Measurements from ENCODE around the gene NCSTN. TPM values are rescaled to one million over a fixed set of nuclear protein-coding genes. Genes with fewer than 3 reads are reported as not detected.
"Not testable (repeated sequence)": the region's sequence is repeated elsewhere in the genome, so short reads cannot be mapped to it uniquely, and the experiment has no call there.

NCSTN gene
- total RNA-seq, 1 donor from 2014 or later = 50.7 TPM

DNA sequence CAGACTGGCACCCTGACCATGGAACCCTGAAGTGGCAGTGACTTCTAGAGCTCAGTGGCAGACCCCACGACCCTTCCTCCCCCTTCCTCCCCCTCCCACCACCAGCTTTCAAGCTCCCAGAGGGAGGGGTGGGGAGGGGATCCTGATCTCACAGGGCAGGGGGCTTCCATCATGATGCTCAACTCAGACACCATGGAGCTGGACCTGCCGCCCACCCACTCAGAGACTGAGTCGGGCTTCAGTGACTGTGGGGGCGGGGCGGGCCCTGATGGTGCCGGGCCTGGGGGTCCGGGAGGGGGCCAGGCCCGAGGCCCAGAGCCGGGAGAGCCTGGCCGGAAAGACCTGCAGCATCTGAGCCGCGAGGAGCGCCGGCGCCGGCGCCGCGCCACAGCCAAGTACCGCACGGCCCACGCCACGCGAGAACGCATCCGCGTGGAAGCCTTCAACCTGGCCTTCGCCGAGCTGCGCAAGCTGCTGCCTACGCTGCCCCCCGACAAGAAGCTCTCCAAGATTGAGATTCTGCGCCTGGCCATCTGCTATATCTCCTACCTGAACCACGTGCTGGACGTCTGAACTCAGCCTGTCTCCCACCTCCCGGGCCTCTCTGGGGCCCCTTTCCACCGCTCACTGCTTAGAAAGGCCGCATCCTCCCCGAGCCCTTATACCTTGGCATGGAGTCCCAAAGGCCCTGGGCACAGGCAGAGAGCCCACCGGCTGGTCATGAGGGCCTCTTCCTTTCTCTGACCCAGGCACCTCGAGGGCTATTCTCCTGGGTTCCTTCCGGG lies 27.6 kb downstream of the NCSTN start:
- DNase-seq (ENCODE audit: low read depth in 2 of 2) = no peak

DNA sequence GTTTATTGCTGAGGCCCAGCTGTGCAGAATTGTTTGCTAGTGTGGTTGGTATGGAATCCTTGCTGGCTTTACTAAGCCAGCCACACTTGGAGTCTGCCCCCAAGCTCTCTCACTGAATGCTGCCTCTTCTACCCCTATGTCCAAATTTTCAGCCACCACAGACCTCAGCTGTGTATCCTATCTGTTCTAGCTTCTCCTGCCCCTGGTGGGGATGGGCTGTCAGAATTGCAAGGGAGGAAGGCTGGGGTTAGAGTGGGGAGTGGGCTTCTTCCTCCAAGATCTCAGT lies 28.1 kb downstream of the NCSTN start:
- DNase-seq (ENCODE audit: low read depth in 2 of 2) = no peak

DNA sequence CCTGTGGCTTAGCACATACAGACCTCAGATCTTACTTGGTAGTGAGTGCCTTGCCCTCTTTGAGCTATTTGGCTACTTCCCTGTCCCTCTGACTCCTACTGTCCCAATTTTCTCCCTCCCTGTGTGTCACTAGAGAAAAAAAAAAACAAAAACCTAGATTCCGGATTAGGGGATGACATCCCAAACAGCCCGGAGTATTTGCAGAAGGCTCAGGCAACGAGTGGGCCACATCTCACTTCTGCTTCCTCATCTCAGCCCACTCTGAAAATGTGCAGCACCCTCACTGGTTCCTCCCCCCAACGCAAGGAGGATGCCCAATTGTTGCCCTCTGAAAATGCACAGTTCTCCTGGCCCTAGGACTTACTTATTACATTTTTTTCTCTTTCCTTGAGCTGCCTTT lies 28.6 kb downstream of the NCSTN start:
- no peak for DNase-seq (ENCODE audit: low read depth in 2 of 2)

DNA sequence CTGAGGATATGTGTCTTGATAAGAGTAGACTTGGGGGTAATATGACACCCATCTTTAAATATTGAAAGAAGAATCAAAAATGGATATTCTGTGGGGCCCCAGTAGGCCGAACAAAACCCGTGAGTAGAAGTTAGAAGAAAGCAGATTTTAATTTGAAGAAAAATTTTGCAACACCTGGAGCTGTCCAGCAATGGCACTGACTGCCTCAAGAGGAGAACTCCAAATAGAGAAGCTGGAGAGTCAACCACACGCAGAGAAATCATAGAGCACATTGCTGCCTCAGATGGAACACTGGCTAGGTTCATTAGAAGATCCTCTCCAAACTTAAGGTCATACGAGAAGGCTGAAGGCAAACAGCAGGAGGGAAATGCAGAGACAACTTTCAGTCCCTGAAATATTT lies 30.5 kb downstream of the NCSTN start:
- DNase-seq (ENCODE audit: low read depth in 2 of 2) = no peak

DNA sequence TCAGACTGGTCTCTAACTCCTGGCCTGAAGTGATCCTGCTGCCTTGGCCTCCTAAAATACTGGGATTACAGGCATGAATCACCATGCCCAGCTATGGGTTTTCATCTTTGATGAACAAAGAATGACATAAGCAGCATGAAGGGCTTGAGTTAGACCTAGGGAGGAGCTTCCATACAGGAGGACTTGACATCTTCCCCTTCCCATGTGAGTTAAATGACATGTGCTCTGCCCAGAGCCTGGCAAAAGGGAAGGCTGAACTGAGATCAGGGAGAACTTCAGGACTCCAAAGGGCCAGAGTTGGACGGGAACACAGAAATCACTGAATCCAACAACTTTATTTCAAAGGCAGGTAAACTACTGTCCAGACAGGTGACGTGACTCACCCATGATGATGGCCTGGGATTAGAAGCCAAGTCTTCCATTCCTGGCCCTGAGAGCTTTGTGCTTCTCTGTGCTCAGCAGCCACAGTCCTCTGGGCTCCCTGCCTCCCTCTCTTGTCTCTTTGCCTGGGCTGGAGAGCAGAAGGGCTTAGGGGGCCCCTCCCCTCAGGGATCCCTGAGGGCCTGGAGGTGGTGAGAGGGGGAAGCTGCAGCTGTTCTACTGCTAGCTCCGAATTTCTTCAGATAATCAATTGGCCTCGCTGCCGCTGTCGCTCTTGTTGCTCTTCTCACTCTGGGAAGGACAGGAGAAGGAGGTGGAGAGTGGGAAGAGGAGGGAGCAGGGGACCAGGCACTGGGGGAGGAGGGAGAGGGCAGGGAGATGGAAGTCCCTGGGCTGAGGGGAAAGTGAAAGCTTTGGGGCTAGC lies 31.3 kb downstream of the NCSTN start:
- no peak for DNase-seq (ENCODE audit: low read depth in 2 of 2)

DNA sequence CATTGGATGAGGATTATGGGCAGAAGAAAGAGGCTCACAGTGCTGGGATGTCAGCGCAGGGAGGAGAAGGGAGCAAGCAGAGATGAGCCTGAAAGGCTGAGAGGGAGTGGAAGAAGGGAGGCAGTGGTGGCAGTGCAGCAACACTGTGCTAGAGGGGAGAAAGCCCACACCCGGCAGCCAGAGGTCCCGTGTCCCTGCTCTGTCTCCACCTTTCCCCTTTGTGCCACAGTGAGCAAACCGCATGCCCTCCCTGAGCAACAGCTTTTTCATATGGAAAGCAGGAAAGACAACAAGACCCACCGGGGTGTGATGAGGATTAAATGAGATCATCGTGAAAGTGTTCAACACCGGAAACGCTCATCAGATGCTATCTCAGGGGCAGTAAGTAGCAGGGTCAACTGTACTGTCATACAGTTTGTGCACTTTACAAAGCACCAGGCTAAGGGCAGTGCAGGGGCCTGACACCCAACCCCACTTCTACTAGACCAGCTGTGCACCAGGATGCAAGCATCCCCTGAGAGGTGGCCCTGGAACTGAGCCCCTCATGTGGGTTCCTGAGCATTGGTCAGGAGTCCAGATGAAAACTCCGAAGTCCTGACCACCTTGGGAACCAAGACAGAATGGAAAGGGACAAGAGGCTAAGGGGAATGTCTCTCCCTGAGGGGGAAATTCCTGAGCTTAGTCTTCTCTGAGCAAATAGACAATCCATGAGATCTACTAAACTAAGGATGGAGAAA lies 32.8 kb downstream of the NCSTN start:
- DNase-seq (ENCODE audit: low read depth in 2 of 2) = peak in 1 of 2 donors; percentile 31

DNA sequence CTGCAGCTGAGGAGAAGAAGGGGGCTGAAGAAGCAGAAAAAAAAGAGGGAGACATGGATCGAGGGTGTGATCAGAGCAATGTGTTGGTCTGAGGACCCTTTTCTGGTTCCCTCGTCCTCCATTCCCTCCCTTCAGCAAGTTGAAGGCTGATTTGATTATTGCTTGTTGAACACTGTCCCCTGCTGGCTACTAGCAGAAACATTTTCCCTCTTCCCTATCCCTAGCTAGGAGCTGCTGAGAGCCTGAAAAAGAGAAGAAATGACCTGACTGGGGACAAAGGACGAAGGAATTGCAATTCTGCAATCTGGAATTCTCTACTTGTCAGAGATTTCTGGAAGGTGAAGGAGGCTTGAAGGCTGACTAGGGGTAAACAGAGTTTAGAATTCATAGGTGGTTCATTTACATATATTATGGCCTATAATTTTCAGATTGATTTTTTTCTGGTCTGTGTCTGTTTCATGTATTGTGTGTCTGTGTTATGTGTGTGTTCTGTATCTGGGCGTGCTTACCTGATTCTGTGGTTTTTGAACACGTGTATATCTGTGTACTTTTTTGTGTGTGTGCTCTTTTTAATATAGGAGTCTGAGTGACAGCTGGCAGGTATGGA lies 33.4 kb downstream of the NCSTN start:
- peak; percentile 65 to 77 for DNase-seq (ENCODE audit: low read depth in 2 of 2)

DNA sequence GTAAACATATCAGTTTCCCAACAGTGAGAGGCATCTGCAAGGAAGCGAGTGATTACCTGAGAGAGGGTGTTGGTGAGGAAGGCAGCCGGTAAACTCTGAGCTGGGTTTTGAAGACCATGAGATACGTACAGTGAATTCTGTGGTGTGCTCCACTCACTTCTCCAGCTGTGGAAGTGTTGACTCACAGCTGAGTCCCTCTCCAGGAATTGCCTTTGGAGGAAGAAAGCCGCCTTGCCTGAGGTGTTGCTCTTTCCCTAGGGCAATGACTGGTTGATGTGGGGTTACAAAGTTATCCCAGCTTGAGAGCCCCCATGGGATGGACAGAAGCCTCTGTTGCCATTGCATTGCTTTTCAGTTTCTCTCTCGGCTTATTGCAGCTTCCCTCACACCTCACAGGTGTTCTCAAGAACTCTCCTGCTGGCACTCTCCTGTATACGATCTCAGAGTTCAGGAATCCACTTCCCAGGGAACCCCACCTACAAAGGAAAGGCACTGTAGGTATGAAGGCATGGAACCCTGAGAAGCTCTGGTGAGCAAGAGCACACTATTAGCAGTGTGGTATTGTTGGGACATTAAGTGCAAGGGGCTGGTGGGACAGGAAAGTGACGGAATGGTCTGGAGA lies 34.5 kb downstream of the NCSTN start:
- no peak for DNase-seq (ENCODE audit: low read depth in 2 of 2)

DNA sequence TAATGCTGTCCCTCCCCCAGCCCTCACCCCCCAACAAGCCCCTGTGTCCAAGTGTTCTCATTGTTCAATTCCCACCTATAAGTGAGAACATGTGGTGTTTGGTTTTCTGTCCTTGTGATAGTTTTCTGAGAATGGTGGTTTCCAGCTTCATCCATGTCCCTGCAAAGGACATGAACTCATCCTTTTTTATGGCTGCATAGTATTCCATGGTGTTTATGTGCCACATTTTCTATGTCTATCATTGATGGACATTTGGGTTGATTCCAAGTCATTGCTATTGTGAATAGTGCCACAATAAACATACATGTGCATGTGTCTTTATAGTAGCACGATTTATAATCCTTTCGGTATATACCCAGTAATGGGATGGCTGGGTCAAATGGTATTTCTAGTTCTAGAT lies 41.6 kb downstream of the NCSTN start:
- DNase-seq (ENCODE audit: low read depth in 2 of 2) = not testable (repeated sequence)

DNA sequence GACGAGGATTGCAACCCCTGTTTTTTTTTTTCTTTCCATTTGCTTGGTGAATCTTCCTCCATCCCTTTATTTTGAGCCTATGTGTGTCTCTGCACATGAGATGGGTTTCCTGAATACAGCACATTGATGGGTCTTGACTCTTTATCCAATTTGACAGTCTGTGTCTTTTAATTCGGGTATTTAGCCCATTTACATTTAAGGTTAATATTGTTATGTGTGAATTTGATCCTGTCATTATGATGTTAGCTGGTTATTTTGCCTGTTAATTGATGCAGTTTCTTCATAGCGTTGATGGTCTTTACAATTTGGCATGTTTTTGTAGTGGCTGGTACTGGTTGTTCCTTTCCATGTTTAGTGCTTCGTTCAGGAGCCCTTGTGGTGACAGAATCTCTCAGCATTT lies 45.2 kb downstream of the NCSTN start:
- not testable (repeated sequence) for DNase-seq (ENCODE audit: low read depth in 2 of 2)

DNA sequence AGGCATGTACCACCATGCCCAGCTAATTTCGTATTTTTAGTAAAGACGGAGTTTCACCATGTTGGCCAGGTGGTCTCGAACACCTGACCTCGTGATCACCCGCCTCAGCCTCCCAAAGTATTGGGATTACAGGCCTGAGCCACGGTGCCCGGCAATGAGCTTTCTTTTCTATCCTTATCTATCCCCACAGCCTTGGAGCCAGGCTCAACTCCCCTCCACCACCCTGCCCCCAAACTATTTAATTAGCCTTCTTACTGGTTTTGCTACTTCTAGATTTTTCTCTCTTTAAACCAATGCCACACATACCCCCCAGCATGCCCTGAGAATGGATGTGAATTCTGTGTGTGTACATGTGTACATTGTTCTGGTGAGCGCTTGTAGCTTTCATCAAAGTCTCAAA lies 51.5 kb downstream of the NCSTN start:
- no peak for DNase-seq (ENCODE audit: low read depth in 2 of 2)

DNA sequence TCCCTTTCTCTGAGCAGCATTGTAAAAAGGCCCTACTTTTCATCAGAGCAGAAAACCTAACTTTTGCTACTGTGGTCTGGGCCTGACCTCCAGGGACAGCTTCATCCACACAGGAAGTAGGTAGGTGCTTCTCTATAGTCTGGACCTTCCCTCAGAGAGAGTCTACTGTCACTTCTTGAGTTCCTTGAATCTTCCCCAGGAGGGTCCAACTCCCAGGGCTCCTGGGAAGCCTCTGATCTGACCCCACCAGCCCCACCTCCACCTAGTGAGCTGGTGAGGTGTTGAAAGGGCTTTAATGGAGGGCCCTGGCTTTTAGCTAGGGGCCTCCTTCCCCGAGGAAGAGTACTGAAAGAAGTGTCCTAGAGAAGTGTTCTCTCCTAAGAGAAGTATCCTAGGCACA lies 54.5 kb downstream of the NCSTN start:
- DNase-seq (ENCODE audit: low read depth in 2 of 2) = no peak

DNA sequence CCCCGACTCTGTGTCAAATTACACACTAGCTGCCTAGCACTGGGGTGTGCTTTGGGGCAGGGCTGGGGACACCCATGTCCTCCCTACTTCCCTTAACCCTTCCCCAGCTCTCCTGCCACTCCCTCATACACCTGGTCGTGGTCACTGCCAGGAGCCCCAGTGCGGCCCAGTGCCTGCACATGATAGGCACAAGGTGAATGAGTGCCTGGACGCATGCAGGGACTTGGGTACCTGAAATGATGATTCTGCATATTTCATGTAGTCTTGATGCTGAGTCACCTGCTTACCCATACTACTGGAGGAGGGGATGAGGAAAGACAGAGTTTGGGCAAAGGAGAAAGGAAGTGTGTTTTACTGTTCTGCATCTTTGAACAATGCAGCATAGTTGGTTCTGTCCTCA lies 55.6 kb downstream of the NCSTN start:
- no peak for DNase-seq (ENCODE audit: low read depth in 2 of 2)

DNA sequence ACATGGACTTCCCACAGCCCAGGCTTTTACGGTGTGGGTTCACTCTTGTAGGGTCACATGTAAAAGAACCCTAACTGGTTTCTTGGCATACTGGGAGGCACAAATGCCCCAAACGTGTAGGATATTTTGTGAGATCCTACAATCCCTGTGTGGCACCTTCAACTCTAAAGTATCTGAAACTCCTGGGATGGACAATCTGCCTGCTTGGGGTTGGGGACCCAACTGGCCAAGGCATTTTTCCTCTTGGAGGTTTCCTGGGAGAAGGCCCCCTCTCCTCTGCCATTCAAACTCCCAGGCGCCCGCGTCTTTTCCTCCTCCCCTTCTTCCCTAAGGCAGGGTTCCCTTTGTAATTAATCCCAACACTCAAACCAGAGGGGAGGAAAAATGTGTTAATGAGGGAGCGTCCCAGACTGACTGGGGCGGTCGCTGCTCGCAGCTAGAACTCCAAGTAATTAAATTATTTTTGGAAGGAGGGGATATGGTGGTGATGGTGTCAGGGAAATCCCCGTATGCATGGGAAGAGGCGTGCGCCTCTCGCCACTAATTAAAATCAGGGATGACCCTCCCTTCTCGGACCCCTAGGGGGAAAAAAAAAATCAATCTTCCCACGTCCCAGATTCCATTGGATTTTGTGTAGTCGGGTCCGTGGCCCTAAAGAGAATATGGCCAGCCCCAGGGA lies 56.5 kb downstream of the NCSTN start:
- DNase-seq (ENCODE audit: low read depth in 2 of 2) = no peak

DNA sequence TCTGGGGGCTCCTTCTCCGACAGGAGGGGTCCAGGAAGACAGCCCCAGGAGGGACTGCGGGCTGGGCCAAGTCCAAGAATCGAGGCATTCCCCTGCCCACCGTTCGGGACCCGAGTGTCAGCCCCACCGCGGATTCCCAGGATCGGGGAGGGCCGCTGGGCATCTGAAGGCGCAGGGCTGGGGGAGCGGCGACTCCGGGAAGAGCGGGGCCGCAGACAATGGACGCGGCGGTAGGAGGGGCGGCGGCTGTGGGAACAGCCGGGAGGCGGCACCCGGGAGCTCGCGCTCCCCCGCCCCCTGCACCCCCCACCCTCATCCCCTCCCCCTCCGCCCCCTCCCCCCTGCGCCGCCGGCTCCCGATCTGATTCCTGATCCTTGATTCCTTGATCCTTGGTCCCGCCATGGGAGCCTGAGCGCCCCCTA lies 57.1 kb downstream of the NCSTN start, which contains the start of gene VANGL2:
VANGL2 (plus strand) TSS at position 342 of the 423 bp plus-strand sequence. CDS start 15,274 bp downstream, outside the sequence.
- peak in 1 of 2 donors; percentile 13 for DNase-seq (ENCODE audit: low read depth in 2 of 2)

DNA sequence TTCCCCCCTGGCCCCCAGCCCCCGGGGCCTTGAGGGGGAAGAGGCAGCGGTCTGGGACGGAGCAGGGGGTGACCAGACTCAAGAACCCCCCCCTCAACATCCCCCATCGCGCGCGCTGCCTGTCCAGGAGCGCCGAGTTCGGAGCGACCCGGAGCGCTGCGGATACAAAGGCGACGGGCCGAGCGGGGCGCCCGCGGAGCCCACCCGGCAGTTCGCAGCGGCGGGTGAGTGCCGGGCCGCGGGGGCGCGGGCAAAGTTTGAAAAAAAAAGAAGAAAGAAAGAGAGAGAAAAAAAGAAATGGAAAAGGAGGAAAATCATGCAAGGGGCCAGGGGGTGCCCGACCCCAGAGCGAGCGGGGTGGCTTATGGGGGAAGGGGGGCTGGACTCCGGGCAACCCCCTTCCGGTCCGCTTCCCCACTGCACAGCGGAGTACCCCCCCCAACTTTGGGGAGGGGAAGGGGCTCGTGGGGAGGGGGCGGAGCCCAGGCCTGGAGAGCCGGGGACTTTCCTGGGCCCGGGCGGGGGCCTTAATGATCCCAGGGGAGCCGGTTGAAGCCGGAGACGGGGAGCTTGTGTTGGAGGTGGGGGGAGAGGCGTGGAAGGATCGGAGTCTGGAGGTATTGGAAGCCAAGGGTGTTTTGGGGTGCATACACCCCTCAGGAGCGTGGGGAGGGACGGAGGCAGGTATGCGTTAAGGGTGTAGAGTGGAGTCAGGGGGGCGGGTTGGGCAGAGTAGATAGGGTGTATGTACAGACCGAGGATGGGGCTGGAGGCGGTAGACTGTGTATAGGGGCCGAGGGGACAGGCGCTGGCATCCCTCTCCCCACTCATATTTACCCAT lies 57.7 kb downstream of the NCSTN start:
- no peak for DNase-seq (ENCODE audit: low read depth in 2 of 2)

DNA sequence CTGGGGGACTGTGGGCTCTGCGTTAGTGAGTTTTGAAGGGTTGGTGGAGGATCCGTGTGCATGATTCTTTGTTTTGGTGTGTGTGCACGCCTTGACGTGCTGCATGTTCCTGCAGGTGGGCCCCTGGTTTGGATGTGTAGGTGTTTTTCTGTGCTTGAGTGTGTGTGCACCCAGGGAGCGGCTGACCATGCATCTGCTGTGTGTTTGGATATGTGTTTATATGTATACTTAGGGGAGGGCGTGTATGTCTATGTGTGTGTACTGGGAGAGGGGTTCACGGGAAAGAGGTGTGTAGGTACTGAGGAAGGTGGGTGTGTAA lies 58.3 kb downstream of the NCSTN start:
- DNase-seq (ENCODE audit: low read depth in 2 of 2) = no peak

DNA sequence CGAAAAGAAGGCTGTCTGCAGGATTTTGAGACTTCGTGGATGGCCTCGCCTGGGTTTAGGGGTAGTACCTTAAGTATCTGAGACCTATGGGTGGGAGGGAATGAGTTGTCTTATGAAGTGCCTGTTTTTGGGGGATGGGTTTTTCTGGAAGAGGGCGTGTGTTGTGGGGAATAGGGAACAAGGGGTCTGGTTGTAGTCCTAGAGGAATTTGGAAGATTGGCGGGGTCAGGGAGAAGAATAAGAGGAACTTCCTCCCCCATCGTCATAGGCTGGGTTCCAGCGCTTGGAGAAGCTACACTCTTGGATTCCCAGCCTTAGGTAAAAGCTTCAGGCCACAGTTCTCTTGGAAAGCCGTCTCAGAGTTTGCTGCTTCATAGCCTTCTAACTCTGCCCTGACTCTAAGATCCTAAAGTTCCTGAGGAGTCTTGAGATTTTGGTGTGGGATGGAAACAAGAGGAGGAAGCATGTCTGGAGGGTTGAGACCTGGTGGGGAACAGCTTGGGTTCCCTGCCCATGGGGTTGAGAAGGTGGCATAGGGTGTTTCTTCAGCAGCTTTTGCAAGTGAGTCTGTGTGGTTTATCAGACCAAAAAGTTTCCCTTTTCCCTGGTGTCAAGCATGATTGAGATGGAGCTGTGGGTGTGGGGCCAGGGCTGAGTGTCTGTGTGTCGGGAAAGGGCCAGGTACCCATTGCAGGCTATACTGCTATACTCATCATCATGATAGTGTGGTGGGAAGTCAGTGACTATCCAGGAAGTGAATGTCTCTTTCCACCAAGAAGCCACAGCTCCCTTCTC lies 59.0 kb downstream of the NCSTN start:
- no peak for DNase-seq (ENCODE audit: low read depth in 2 of 2)

DNA sequence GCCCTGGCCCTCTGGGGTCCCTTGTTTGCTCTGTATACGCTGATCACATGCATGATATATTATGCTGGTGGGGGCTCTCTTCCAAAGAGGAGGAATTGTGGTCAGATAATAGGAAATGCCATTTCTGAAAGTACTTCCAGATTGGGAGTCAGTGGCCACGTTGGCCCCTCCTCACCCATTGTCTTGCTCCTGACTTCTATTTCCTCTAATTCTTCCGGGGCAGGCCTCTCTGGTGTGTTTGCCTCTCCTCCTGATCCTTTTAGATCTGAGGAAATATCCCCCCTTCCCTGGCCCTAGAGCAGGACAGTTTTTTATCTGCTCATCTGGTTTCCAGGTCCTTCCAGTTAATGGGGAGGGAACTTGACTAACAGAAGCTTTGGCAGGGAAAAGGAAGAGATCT lies 60.1 kb downstream of the NCSTN start:
- DNase-seq (ENCODE audit: low read depth in 2 of 2) = peak; percentile 17 to 56

Data from dermis microvascular lymphatic vessel endothelial cell (primary cell).